HG02852 (cell line): Measurements from ENCODE around the gene FXYD6.

Experiments used
- ATAC-seq: cut with Tn5 transposase; IDR thresholded peaks from one replicate; pipeline ENCODE4 v1.9.1; 2021; ENCODE audit warnings: mild to moderate bottlenecking, moderate library complexity; ENCODE audit not compliant: unreplicated experiment

FXYD6 gene

DNA sequence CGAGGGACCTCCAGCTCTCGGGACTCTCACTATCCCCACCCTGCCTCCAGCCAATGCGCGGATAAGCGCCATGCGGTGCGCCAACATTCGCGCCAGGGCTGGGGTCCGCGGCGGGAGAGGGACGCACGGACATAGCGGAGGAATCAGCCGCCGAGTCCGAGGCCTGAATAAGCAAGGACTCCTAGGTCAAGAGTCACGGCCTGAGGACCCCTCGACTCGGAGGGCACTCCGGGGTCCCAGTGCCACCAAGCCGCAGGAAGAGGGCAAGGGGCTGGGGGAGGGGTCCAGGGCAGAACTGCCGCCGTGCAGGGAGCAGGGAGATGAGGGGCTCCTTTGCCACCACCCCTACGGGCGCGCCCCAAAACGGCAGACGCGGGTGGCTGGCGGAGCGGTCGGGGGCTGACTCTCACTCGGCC lies 80.0 kb downstream of the FXYD6 start:
- ATAC-seq: no peak

DNA sequence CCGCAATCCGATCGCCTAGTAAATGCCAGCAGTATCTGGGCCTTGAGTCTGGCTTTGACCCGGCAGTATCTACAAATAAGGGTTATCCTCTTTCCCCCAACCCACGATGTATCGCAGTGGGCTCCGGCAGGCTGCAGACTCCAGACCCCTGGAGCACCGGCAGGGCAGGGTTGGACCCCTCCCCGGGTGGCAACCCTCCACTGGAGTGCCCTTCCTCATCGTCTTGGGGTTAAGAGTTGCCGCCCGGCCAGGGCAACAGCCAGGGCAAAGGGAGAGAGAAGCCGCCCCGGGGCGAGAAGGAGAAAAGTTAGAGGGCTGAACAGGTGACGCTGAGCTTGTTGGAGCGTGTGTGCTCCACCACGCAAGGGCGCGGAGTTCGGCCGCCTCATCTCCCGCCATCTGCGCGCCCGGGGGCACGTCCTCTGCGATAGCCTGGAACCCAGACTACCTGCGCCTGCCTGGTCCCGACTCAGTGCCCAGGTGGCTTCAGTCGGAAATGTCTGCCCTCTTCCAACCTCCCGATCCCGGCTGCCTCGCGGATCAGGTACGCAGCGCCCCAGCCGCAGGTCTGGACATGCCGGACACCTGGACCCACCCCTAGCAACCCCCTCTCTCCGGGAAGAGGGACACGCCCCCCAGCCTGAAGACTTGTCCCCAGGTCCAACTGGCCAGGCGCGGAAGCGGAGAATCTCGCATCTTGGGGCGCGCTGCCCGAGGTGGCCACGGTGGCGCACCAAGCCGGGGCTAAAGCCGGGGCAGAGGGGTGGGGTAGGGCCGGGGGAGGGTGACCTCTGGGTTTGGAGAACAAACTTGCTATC lies 80.6 kb downstream of the FXYD6 start:
- no peak for ATAC-seq

DNA sequence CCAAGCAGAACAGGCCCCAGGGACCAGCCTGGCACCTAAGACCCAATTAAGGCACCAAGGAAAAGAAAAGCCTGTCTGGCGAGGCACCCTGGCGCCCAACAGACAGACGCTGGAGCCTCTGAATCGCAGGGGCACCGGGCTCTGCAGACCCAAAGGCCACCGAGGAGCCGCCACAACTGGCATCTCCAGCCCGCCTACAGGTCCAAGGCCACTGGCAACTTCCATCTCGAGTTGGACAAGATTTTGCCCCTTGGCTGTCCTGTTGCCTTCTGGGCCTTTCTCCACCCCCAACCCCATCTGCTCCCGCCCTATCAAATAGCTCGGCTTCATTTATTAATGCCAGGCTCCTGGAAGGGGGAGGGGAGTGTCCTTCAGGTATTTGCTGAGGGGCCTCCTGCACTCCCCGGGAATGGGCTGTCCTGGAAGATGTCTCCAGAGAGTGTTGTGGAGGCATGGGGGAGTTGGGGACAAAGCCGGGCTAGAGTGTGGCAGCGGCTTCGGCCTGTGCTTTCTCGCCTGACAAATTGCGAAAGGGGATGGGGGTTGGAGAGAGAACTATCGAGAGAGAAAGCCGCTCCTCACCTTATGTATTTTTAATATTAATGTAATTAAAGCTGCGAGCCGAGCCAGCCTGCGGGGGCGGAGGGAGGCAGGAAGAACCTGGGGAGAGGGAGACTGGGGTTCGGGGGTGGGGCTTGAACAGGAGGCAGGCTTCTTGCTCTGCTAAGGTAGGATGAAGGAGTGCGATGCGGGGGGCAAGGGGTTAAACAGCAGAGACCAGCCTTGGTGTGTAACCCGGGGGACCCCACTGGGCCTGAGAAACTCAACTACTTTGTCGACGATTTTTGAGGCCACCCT lies 81.5 kb downstream of the FXYD6 start:
- ATAC-seq: no peak

DNA sequence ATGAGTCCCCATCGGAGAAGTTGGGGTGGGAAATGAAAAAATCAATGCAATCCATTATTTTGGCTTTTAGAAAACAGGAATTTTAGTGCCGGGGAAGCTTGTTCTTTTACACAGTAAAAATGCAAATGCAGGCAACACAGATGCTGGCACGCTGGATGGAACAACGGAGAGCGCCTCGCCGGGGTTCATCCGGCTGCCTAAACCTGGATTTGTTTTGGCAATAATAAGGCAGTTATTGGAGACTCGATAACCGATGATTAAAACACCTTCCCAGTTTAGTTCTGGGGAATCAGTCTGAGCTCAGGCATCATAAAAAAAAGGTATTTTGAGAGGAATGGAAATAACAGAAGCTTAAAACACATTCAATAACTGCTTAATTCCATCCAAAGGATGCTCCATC lies 82.3 kb downstream of the FXYD6 start:
- no peak for ATAC-seq

DNA sequence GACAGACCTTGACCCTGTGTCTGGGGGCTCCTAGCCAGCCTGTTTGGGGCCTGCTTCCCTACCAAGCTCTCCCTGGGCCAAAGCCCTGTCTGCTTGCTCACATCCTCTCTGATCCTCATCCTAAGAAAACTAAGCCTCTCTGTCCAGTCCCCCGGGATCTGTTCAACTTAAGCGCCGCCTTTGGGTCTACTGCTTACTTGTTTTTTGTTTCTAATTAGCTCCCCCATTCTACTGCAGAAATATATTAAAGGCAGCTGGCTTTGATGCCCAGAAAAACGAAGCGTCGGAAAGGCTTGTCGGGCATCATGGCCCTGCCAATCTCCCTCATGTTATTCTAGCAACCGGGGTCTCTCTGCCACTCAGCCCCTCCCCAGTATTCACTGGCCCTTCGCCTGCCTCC lies 82.9 kb downstream of the FXYD6 start:
- no peak for ATAC-seq

DNA sequence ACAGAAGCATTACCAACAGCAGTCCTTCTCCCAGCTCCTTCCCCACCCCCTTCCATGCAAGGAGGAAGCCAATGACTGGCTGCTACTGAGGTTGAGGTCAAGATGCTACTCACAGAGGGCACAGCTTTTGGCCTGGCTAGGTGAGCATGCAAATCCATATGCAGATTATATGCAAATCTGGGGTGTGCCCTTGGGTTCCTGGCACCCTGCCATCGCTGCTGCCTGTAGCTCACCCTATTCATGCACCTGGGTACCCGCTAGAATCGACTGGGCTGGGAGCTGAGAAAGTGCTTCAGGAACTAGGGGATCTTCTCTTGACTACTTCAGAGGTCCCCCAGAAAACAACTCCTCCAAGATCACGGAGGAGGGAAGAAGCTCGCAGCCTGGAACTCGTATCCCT lies 83.5 kb downstream of the FXYD6 start:
- no peak for ATAC-seq

DNA sequence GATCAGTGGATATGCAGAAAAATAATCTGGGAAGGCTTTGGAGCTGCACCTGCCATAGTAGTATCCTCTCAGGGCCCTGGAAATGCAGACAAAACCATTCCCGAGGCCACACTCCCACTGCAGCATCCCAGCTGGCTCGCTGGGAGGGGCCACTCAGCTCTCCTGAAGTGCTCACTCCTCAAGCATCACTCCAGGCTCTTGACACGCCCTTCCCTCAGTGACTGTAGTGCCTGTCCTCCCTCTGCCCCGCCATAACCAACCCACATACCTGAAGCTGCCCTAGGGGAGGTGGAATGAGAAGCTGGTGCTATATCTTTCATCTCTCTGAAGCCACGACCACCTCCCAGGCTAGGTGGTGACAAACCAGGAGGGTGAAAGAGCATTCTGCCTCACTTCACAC lies 84.2 kb downstream of the FXYD6 start:
- ATAC-seq: no peak

DNA sequence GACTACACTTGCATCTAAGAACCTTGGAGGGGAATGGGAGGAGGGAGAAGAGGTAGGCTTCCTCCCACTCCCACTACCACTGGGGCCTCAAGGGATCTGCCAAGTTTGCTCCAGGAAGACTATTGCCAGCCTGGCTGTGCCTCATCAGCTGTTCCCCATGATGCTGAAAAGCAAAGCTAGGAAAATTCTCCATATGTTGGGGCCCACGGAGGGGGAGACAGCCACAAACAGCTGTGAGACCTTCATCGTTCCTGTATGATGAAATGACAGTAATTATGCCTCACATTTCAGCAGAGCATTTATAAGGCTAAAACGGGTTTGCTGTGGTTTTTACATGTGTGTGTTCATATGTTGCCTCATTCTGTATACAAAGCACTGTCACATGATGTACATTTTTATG lies 86.2 kb downstream of the FXYD6 start:
- ATAC-seq: no peak

DNA sequence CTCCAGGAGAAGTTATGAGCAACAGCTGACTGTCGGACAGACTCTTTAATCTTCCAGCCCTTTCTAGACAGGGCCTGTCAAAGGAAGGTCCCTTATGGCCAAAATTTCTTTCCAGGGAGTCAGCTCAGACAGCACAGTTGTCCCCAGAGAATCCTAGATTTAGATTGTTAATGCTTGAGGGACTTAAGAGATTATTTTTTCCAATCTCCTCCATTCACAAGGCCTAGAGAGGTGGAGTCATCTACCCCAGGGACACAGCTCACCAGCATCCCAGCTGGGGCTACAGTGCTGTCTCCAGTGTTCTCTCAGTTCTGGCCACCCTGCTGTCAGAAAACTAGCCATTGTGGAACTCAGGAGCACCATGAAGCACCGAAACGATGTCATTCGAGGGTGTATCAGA lies 87.2 kb downstream of the FXYD6 start:
- no peak for ATAC-seq
